Measurements from ENCODE around the gene IL3RA.
"Not testable (repeated sequence)": the region's sequence is repeated elsewhere in the genome, so short reads cannot be mapped to it uniquely, and the experiment has no call there.

Gene IL3RA

DNA sequence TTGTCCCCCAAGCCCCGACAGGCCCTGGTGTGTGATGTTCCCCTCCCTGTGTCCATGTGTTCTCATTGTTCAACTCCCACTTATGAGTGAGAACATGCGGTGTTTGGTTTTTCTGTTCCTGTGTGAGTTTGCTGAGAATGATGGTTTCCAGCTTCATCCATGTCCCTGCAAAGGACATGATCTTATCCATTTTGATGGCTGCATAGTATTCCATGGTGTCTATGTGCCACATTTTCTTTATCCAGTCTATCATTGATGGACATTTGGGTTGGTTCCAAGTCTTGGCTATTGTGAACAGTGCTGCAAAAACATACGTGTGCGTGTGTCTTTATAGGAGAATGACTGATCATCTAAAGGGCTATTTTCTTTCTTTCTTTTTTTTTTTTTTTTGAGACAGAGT is 4.2 kb upstream of the IL3RA start:
- DNase-seq, result not testable (repeated sequence)

DNA sequence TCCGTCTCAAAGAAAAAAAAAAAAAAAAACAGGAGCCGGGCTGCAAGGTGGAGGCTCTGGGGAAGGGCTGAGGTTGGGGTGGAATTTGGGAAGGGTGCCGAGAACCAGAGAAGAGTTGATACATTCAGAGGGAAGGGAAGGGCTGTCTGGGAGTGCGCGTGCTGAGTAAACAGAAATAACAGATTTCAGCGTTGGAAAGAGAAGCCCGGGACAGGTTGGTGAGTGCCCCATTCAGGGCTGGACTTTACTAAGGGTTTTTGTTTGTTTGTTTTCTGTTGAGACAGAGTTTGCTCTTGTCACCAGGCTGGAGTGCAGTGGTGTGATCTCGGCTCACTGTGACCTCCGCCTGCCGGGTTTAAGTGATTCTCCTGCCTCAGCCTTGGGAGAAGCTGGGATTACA is 1.7 kb upstream of the IL3RA start:
- no peak for DNase-seq

DNA sequence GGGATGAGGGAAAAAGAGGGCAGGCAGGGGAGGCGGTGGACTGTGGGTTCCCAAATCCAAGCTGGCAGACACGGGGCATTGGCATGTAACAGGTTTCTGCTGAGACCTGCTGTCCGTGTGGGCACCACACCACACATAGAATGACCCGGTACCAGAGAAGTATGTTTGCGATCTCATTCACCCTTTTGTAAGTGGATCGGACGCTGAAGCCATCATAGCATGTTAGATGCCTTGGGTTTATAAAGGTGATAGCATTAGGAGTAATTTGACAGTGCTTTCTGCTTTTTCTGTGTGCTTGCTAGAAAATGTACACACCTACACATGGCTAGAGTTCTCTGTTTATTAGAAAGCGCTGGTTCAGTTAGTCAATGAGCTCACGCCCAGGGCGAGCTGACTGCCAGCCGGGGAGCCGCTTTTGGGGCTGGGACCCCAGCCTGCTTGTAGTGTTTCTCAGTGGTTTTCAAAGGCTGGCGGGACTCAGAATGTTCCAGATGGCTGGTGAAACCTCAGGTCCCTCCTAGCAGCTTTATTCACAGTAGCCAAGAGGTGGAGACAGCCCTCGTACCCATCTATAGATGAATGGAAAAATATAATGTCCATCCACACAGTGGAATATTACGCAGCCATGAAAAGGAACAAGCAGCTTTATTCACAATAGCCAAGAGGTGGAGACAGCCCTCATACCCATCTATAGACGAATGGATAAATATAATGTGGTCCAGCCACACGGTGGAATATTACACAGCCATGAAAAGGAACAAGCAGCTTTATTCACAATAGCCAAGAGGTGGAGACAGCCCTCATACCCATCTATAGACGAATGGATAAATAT is 579 bp downstream of the IL3RA start:
- DNase-seq, result no peak

DNA sequence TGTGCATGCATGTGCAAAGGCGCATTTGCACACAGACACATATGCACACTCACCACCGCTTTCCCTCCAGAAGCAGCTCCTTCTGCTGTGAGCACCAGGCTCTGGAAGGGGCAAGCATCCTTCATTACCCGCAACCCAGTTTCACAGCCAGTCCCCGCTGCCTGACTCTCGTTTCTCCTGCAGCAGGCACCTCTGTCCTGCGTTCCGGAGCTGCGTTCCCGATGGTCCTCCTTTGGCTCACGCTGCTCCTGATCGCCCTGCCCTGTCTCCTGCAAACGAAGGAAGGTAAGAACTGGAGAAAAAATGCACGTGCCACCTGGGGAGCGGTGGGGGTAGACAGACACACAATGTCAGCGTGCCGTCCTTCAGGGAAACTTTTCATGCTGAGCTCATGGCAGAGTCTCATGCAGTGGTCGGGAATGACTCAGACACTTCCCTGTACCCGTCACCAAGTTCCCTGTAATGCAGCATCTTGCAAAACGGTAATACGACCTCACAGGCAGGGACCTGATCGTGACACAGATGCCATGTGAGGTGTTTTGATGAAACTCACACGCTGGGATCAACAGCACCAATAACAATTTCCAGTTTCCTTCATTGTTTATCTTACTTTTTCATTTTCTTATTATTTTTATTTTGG is 5.1 kb downstream of the IL3RA start:
- DNase-seq, result no peak

DNA sequence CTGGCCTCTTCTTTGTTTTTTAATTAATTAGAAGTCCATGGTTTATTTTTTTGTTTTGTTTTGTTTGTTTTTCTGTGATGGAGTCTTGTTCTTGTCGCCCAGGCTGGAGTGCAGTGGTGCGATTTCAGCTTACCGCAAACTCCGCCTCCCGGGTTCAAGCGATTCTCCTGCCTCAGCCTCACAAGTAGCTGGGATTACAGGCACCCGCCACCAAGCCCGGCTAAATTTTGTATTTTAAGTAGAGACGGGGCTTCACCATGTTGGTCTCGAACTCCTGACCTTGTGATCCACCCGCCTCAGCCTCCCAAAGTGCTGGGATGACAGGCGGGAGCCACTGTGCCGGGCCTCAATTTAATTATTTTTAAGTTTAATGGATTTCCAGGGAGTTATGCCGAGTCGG is 13.0 kb downstream of the IL3RA start:
- not testable (repeated sequence) for DNase-seq

DNA sequence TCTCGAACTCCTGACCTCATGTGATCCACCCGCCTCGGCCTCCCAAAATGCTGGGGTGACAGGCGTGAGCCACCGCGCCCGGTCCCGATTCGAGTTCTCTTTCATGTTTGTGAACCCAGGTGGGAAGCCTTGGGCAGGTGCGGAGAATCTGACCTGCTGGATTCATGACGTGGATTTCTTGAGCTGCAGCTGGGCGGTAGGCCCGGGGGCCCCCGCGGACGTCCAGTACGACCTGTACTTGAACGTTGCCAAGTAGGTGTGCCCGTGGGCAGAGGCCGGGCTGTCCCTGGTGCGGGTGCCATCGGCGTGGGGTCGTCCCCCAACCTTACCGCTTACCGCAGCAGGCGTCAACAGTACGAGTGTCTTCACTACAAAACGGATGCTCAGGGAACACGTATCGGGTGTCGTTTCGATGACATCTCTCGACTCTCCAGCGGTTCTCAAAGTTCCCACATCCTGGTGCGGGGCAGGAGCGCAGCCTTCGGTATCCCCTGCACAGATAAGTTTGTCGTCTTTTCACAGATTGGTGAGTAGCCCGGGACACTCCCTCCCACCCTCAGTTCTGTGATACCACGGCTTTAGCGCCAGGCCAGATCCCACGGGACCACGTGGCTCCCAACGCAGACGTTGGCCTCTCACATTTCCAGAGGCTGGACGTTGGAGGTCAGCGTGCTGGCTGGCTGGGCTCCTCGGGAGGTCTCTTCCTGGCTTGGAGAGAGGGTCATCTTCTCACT is 15.6 kb downstream of the IL3RA start:
- no peak for DNase-seq

DNA sequence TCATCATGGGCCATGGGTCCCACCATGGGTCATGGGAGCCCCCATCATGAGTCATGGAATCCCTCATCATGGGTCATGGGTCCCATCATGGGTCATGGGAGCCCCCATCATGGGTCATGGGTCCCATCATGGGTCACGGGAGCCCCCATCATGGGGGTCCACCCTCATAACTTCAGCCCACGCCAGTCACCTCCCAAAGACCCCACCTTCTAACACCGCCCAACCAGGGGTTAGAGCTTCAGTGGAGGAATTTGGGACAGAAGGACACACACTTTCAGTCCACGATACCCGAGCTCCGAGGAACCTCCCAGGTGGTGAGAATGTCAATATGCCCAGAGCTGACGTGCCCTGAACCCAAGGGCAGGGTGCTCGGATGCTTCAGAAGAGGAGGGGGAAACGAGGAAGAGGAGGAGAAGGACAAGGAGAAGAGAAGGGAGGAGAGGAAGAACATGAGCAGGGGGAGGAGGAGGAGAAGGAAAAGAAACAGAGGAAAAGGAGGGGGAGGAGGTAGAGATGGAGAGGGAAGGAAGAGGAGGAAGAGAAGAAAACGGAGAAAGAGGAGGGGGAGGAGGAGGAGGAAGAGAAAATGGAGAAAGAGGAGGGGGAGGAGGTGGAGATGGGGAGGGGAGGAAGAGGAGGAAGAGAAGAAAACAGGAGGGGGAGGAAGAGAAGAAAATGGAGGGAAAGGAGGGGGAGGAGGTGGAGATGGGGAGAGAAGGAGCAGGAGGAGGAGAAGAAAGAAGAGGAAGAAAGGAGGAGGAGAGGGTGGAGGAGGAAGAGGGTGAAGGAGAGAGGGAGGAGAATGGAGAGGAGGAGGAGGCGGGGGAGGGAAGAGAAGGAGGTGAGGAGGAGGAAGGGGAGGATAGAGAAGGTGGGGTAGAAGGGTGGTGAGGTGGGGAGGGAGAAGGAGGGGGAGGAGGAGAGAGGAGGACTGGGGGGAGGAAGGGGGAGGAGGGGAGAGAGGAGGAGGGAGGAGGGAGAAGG is 17.7 kb downstream of the IL3RA start:
- no peak for DNase-seq

DNA sequence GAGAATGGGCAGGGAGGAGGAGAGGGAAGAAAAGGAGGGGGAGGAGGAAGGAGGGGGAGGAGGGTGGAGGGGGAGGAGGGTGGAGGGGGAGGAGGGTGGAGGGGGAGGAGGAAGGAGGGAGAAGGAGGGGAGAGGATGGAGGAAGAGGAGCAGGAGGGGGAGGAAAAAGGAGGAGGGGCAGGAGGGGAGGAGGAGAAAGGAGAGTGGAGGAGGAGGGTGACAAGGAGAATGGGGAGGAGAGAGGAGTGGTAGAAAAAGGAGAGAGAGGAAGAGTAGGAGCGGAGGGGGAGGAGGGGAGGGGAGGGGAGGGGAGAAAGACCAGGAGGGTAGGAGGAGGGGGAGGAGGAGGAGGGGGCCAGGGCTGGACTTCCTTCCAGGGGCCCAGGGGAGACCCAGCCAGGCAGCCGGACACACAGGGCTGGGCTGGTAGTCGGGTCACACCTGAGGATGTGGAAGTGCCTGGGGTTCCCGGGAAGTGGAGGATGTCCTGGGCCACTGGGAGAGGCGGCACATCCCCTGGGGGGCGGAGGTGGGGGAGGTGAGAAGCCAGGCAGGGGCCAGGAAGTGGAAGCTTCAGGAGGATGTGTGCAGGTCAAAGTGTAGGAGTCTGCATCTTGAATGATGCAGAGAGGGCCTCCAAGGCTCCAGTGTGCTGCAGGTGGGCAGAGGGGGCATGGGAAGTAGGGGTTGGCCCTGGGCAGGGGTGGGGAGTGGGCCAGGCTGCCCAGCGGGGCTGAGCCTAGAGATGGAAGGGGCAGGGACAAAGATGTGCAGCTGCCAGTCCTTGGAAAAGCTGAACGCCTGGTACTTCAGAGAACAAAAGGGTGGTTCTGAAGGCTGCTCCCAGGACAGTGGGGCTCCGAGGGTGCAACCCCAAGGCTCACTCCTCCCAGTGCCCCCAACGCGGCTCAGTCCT is 18.8 kb downstream of the IL3RA start:
- DNase-seq, result no peak

DNA sequence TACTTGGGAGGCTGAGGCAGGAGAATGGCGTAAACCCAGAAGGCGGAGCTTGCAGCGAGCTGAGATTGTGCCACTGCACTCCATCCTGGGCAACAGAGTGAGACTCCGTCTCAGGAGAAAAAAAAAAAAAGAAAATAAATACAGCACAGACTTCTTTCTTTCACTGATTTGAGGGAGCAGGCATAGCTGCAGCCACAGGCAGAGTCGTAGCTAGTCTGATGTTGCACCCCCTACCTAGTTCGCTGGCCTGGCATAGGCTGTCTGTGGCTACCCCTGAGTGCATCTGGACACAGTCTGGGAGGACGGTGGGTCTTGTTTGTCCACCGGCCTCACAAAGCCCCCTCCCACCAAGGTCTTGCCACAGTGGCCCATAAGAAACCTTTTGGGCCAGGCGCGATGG is 21.4 kb downstream of the IL3RA start:
- DNase-seq, result no peak

DNA sequence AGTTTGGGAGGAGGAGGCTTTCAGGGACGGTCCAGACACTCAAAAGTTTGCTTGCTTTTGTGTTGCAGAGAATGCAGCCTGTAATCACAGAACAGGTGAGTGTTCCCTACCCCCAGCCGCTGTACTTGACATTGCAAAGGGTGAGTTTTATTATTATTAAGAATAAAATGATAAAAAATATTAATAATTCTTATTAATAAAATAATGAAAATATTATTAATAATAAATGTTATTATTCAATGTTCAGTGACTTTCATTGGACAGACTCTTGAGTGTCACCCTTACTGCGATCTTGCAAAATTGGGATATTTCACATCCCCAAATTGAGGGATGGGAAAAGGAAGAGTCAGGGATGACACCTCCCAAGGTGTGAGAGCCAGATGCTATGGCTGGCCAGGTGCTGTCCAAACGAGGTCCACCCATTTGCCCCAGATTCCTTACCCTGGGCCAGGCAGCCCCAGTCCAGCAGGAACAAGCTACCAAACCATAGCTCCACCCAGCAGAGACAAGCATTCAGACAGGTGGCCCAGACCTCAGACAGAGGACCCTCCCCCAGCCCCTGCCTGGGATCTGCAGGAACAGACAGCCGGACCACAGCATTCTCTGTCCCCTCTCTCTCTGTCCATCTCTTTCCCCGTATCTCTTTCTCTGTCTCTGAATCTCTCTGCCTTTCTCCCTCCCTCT is 22.4 kb downstream of the IL3RA start:
- DNase-seq, result no peak

DNA sequence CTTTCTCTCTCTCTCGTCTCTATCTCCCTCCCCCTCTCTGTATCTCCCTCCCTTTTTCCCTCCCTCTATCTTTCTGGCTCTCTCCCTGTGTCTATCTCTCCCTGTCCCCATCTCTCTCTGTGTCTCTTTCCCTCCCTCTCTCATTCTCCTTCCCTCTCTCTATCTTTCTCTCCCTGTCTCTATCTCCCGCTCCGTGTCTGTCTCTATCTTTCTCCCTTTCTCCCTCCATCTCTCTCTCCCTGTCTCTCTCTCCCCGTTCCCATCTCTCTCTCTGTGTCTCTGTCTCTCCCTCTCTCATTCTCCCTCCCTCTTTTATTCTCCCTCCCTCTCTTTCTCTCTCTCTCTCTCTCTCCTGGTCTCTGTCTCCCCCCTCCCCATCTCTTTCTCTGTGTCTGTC is 22.9 kb downstream of the IL3RA start:
- DNase-seq, result no peak

DNA sequence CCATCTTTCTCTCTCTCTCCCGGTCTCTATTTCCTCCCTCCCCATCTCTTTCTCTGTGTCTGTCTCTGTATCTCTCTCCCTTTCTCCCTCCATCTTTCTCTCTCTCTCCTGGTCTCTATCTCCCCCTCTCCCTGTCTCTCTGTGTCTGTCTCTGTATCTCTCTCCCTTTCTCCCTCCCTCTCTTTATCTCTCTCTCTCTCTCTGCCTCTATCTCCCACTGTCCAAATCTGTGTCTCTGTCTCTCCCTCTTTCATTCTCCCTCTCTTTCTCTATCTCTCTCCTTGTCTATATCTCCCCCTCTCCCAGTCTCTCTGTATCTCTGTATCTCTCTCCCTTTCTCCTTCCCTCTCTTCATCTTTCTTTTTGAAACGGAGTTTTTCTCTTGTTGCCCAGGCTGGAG is 23.6 kb downstream of the IL3RA start:
- no peak for DNase-seq

DNA sequence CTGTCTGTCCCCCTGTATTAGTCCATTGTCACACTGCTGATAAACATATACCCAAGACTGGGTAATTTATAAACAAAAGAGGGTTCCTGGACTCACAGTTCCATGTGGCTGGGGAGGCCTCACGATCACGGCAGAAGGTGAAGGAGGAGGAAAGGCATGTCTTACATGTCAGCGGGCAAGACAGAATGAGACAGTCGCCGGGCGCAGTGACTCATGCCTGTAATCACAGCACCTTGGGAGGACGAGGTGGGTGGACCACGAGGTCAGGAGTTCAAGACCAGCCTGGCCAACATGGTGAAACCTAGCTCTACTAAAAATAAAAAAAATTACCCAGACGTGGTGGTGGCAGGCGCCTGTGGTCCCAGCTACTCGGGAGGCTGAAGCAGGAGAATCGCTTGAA is 24.7 kb downstream of the IL3RA start:
- no peak for DNase-seq

DNA sequence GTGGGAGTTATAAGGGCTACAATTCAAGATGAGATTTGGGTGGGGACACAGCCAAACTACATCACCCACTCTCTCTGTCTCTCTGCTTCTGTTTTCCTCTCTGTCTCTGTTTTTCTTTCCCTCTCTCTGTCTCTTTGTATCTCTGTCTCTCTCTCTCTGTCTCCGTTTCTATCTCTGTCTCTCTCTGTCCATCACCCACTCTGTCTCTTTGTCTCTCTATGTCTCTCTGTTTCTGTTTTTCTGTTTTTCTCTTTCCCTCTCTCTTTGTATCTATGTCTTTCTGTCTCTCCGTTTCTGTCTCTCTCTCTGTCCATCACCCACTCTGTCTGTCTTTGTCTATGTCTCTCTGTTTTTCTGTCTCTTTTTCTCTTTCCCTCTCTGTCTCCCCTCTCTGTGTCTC is 25.3 kb downstream of the IL3RA start:
- no peak for DNase-seq

DNA sequence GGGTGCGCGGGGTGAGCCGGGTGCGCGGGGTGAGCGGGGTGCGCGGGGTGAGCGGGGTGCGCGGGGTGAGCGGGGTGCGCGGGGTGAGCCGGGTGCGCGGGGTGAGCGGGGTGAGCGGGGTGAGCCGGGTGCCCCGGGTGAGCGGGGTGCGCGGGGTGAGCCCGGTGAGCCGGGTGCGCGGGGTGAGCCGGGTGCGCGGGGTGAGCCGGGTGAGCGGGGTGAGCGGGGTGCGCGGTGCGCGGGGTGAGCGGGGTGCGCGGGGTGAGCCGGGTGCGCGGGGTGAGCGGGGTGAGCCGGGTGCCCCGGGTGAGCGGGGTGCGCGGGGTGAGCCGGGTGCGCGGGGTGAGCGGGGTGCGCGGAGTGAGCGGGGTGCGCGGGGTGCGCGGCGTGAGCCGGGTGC is 29.8 kb downstream of the IL3RA start:
- DNase-seq, result not testable (repeated sequence)

DNA sequence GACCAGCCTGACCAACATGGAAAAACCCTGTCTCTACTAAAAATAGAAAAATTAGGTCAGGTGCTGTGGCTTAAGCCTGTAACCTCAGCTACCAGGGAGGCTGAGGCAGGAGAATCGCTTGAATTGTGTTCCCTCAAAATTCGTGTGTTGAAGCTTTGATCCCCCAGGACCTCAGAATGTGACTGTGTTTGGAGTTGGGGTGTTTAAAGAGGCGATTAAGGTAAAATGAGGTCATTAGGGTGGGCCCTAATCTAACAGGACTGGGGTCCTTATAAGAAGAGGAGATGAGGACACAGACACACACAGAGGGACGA is 31.8 kb downstream of the IL3RA start:
- no peak for DNase-seq

DNA sequence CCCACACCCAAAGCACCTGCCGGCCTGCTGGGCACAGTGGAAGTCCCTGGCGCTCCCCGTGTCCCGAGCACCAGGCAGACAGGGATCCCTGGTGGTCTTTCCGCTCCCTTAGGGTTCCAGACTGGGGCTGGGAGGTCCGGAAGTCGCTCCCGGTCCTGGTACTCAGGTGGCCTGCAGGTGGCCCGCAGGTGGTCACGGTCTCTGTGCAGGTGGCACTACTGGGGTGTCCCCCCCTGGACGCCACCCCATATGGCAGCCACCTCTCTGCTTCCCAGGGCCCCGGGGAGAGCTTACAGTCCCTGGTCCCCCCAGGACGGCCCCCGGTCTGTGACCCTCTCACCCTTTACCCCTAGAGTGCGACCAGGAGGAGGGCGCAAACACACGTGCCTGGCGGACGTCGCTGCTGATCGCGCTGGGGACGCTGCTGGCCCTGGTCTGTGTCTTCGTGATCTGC is 41.7 kb downstream of the IL3RA start:
- no peak for DNase-seq

DNA sequence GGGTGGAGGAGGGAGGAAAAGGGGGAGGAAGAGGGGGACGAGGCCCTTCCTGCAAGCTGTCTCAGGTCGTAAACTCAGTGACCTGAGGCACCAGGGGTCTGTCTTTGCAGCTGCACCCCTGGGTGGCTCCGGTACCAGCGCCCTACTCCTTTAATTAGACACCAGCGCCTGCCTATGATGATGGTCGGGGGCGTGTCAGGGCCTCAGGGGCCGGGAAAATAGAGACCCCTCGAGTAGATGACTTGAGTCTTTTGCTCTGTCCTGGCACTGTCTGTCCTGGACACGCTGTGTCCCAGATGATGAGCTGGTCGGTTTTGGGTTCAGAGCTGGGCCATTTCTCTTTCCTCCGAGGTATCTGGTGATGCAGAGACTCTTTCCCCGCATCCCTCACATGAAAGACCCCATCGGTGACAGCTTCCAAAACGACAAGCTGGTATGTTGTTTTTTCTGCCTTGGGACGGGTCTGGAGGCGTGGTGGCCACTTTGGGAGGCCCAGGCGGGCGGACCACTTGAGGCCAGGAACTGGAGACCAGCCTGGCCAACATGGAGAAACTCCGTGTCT is 44.2 kb downstream of the IL3RA start:
- no peak for DNase-seq

DNA sequence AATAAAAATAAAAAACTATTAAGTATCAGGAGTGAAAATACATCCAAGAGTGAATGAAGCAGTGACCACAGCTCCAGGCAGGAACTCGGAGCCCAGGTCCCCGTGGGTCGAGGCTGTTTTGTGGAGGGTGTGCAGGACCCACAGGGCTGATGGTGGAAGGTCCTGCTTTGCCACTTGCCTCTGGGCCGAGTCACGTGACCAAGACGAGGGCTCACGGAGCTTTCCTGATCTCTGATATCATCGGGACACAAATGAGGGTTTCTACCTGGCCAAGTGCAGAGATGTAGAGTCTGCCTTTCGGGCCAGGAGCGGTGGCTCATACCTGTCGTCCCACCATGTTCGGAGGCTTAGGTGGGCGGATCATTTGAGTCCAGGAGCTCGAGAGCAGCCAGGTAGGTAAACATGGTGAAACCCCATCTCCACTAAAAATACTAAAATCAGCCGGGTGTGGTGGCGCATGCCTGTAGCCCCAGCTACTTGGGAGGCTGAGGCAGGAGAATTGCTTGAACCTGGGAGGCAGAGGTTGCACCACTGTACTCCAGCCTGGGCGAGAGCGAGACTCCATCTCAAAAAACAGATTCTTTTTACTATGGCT is 48.2 kb downstream of the IL3RA start:
- no peak for DNase-seq
